ENCODE results near the gene CCDC57. TPM values are rescaled to one million over a fixed set of nuclear protein-coding genes. Genes with fewer than 3 reads are reported as not detected.
A peak's percentile ranks its signal among the peaks of the same experiment; 100 is the strongest.
"Not testable (repeated sequence)": the region's sequence is repeated elsewhere in the genome, so short reads cannot be mapped to it uniquely, and the experiment has no call there.

CCDC57 gene
- total RNA-seq, 6 experiments from 2014 or later: 10.1 to 37.4 (median 17.2) TPM

DNA sequence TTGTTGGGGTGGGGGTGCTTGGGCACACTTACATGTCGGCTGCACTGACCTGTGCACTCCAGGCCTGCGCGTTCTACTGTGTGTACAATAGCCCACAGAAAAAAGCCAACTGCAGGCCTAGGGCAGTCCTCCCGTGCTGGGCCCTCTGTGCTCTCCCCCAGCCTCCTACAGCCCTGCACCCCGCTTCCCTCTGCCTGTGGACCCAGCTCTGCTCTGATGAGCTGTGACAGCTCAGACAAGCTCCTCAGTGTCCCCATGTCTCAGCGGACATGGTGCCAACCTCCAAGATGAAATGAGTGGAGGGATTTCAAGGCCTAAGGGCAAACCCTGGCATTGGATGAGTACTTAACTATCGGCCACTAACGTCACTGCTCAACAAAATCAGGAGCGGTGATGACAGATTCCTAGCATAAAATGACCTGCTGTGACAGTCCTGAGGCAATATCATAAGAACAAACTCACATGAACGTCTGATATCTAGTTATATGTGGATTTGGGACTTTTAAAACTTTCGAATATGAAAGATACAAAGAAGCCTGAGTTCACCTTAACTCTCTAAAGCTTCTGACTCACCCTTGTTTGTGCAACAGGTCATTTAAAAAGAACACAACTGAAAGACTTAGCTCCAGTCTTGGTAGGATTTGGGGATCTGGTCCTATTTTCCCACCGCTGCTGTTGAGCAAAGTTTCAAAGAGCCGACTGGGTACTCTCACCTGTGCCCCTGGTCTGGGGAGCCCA, 34.7 kb downstream of the CCDC57 start:
- DNase-seq (no peak), ATAC-seq (no peak)
- no peak for TF ChIP-seq POLR2A (IDR thresholded peaks at IDR 0.05)
- TF ChIP-seq, protein P1, sequence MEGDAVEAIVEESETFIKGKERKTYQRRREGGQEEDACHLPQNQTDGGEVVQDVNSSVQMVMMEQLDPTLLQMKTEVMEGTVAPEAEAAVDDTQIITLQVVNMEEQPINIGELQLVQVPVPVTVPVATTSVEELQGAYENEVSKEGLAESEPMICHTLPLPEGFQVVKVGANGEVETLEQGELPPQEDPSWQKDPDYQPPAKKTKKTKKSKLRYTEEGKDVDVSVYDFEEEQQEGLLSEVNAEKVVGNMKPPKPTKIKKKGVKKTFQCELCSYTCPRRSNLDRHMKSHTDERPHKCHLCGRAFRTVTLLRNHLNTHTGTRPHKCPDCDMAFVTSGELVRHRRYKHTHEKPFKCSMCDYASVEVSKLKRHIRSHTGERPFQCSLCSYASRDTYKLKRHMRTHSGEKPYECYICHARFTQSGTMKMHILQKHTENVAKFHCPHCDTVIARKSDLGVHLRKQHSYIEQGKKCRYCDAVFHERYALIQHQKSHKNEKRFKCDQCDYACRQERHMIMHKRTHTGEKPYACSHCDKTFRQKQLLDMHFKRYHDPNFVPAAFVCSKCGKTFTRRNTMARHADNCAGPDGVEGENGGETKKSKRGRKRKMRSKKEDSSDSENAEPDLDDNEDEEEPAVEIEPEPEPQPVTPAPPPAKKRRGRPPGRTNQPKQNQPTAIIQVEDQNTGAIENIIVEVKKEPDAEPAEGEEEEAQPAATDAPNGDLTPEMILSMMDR (IDR thresholded peaks at IDR 0.05): no peak
- Histone ChIP-seq H3K36me3 (no peaks in the 10 kb centered on the region), H3K4me3 (no peak overlapping the region), H3K9me3 (no peaks in the 10 kb centered on the region), H3K27me3 (no peaks in the 10 kb centered on the region), H3K4me1 (peaks cover 0 to 5% (median 0%) of the 10 kb centered on the region in 4 donors), H3K27ac (no peak overlapping the region)
- WGBS (ENCODE audit: insufficient coverage, low coverage, low lambda C conversion rate, missing lambda C conversion rate): 92% methylated on average over 6 of the region's 13 CpGs
- intact Hi-C loops (cut with DNase I): no loop called here

DNA sequence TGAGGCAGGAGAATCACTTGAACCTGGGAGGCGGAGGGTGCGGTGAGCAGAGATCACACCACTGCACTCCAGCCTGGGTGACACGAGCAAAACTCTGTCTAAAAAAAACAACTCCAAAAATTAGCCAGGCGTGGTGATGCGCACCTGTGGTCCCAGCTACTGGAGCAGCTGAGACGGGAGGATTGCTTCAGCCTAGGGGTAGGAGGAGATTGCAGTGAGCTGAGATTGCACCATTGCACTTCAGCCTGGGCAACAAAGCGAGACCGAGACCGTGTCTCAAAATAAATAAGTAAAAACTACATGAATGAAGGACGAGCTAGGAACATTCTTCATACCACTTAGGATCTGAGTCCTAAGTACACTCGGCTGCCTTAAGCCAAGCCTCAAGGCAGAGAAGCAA, 35.4 kb downstream of the CCDC57 start:
- H3K4me3 ChIP-seq: no peak overlapping the region
- 100% methylated on average over 6 of the region's 11 CpGs for WGBS (ENCODE audit: insufficient coverage, low coverage, low lambda C conversion rate, missing lambda C conversion rate)
- ATAC-seq (no peak), DNase-seq (no peak)
- H3K4me1 ChIP-seq: peaks cover 0 to 5% (median 0%) of the 10 kb centered on the region in 4 donors
- H3K36me3 ChIP-seq: no peaks in the 10 kb centered on the region
- no peak overlapping the region for H3K27ac ChIP-seq
- intact Hi-C loops (cut with DNase I): no loop called here
- no peaks in the 10 kb centered on the region for H3K27me3 ChIP-seq
- TF ChIP-seq, protein P1 (IDR thresholded peaks at IDR 0.05): no peak
- TF ChIP-seq POLR2A (IDR thresholded peaks at IDR 0.05): no peak
- H3K9me3 ChIP-seq: no peaks in the 10 kb centered on the region

DNA sequence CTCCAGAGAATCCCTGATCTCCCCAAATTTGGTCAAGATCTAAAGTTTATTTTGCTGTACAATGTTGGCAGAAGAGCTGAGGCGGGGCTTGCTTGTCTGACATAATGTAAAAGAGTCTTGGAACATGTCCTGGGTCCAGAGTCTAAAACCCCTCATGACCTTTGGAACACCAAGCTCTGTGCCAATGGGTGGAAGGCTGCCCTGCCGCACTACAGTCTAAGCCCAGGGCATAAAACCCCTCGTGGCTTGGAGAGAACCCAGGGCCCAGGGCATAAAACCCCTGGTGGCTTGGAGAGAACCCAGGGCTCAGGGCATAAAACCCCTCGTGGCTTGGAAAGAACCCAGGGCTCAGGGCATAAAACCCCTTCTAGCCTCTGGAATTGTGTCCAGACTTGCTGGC, 36.7 kb downstream of the CCDC57 start:
- peak in 2 of 3 donors; percentile 78 for DNase-seq
- H3K9me3 ChIP-seq: no peaks in the 10 kb centered on the region
- H3K4me3 ChIP-seq: no peak overlapping the region
- no peaks in the 10 kb centered on the region for H3K27me3 ChIP-seq
- H3K36me3 ChIP-seq: peaks cover 0 to 4% (median 1%) of the 10 kb centered on the region in 4 donors
- TF ChIP-seq POLR2A (IDR thresholded peaks at IDR 0.05): no peak
- TF ChIP-seq, protein P1 (IDR thresholded peaks at IDR 0.05): no peak
- H3K4me1 ChIP-seq: peaks cover 0 to 5% (median 0%) of the 10 kb centered on the region in 4 donors
- intact Hi-C loops (cut with DNase I): no loop called here
- peak; percentile 7 to 70 (median 57) for ATAC-seq
- 50% methylated on average over 2 of the region's 4 CpGs for WGBS (ENCODE audit: insufficient coverage, low coverage, low lambda C conversion rate, missing lambda C conversion rate)
- peak overlapping the region in 1 of 3 donors; percentile 43 for H3K27ac ChIP-seq

DNA sequence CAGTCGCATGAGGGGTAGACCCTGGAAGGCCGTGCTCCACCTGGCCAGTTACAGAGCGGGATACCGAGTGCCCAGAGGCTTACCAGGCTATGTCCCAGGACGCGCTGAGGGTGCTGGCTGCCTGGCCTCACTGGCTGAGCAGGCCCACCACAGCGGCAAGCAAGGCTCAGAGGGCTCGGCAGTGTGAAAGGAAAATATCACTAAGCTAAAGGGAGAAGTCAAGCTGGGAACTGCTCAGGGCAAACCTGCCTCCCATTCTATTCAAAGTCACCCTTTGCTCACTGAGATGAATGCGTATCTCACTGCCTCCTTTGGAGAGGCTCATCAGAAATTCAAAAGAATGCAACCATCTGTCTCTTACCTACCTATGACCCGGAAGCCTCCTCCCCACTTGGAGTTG, 37.4 kb downstream of the CCDC57 start:
- Histone ChIP-seq H3K4me1 (peaks cover 0 to 5% (median 0%) of the 10 kb centered on the region in 4 donors), H3K27ac (peak overlapping the region in 1 of 3 donors; percentile 18), H3K4me3 (no peak overlapping the region), H3K27me3 (no peaks in the 10 kb centered on the region), H3K36me3 (peaks cover 0 to 4% (median 1%) of the 10 kb centered on the region in 4 donors), H3K9me3 (no peaks in the 10 kb centered on the region)
- TF ChIP-seq, protein P1 (IDR thresholded peaks at IDR 0.05): no peak
- TF ChIP-seq POLR2A (IDR thresholded peaks at IDR 0.05): no peak
- 97% methylated on average over 6 of the region's 10 CpGs for WGBS (ENCODE audit: insufficient coverage, low coverage, low lambda C conversion rate, missing lambda C conversion rate)
- intact Hi-C loops (cut with DNase I): no loop called here
- ATAC-seq (no peak), DNase-seq (no peak)

DNA sequence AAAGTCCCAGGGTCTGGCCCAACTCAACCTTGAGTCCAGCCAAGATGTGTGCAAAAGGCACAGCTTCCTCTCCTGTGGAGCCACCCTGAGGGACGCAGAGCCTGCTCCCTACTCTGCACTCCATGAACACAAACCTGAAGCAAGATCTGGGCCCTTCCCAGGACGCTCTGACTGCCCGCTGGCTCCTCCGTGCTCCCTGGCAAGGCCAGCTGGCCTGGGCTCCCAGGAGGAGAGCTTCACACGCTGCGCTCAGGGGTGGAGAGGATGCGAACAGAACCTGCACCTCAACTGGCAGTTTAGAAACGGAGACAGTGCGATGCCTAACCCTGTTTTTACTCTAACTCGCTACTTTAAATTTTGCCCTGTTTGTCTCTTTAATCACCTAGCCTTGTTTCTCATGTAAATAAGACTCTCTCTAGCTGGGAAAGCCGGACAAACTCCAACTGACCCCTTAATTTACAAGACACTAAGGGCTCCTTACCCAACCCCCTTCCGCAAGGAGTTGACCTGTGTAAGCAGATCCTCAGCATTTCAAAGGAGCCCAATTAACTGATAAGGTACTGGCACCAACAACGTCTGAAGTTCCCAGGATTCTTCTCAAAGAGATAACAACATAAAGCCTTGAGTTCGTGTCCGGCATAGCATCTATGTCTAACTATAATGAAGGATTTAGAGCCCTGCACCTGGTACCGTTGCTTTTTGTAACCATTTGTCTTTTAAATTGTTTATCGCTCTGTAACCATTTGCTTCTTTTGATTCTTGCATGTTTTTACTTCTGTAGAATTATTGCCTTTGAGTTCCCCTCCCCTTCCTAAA, 38.4 kb downstream of the CCDC57 start:
- H3K27ac ChIP-seq; H3K4me3 ChIP-seq; H3K9me3 ChIP-seq; intact Hi-C loops (cut with DNase I); H3K27me3 ChIP-seq; DNase-seq; H3K4me1 ChIP-seq; H3K36me3 ChIP-seq; ATAC-seq: not testable (repeated sequence)
- WGBS (ENCODE audit: insufficient coverage, low coverage, low lambda C conversion rate, missing lambda C conversion rate): 85% methylated on average over 12 of the region's 17 CpGs

Measured in right lobe of liver (tissue), 6 donors.